Measurements from ENCODE around the gene DCLRE1B. TPM values are rescaled to one million over a fixed set of nuclear protein-coding genes. Genes with fewer than 3 reads are reported as not detected.
A peak's percentile ranks its signal among the peaks of the same experiment; 100 is the strongest.

Gene DCLRE1B
- total RNA-seq, 1 donor from 2014 or later = 11.8 TPM

DNA sequence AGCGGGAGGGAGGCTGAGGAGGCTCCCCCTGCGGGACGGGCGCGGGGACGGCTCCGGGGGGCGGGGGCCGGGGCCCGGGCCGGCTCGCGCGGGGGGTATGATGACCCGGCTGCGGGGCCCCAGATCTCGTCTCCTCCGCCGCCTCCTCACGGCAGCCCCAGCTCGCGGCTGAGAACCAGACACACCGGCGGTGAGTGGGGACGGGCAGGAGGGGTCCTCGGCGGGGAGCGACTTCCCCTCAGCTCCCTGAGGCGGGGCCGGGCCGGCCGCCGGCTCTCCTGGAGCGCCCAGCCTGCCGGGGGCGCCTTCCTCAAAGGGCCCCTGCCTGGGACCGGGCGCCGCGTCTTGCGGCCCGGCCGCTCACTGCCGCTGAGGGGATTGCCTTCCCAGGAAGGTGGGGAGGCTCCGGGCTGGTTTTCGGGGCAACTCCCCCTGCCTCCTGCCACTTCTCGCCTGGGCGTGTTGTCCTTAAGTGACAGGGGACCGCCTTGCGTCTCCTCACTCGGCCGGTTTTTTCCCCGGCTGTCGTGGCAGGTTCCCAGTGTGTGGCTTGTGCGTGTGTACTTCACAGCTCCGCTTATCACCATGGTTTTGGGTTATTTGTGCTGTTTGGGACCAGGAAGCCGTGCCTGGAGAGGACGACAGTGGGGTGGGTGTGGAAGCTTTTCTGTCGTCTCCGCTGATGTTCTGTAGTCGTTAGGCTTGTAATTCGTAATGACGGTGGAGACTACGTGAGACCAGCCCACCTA is 24.8 kb downstream of the DCLRE1B start:
- peak; percentile 55 for DNase-seq (ENCODE audit: low spot score)
- Mint-ChIP-seq H3K27ac (ENCODE audit: unreplicated experiment) (peak overlapping the region; percentile 98), H3K4me1 (ENCODE audit: unreplicated experiment) (peaks cover 38% of the 10 kb centered on the region), H3K4me3 (ENCODE audit: unreplicated experiment) (peak overlapping the region; percentile 98), H3K9me3 (ENCODE audit: unreplicated experiment) (no peaks in the 10 kb centered on the region), H3K36me3 (ENCODE audit: low read depth, unreplicated experiment) (no peaks in the 10 kb centered on the region), H3K27me3 (ENCODE audit: unreplicated experiment) (peaks cover 16% of the 10 kb centered on the region)
- no peak for TF ChIP-seq CTCF (IDR thresholded peaks at IDR 0.05; ENCODE audit: unreplicated experiment)

- H3K36me3 Mint-ChIP-seq (ENCODE audit: low read depth, unreplicated experiment) = no peaks in the 10 kb centered on the region
- H3K9me3 Mint-ChIP-seq (ENCODE audit: unreplicated experiment) = no peaks in the 10 kb centered on the region
- no peak for TF ChIP-seq CTCF (IDR thresholded peaks at IDR 0.05; ENCODE audit: unreplicated experiment)
- peak overlapping the region; percentile 98 for H3K4me3 Mint-ChIP-seq (ENCODE audit: unreplicated experiment)
- H3K4me1 Mint-ChIP-seq (ENCODE audit: unreplicated experiment) = peaks cover 38% of the 10 kb centered on the region
- peak; percentile 44 for DNase-seq (ENCODE audit: low spot score)
- peak overlapping the region; percentile 98 for H3K27ac Mint-ChIP-seq (ENCODE audit: unreplicated experiment)
- peaks cover 16% of the 10 kb centered on the region for H3K27me3 Mint-ChIP-seq (ENCODE audit: unreplicated experiment)
These were observed 25.5 kb downstream of the DCLRE1B start for GRCh38 chr1:113930499-113931161.

DNA sequence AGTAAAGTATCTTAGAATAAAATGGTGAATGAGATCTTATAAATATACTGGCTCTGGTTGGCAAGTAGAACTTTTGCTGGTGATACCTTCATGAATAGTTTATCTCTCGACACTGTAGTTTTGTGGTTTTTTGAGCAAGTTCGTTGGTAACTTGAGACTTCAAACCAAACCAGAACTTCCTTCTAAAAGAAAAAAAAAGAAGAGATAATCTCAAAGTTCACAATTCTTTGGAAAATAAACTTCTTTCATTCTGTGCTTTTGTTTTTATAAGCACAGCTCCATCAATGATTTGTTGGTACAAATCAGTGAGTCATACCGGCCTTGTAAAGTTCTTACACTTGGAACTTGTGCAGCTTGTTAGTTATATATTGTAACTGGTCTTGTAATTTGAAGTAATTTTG is 26.3 kb downstream of the DCLRE1B start:
- peaks cover 38% of the 10 kb centered on the region for H3K4me1 Mint-ChIP-seq (ENCODE audit: unreplicated experiment)
- H3K36me3 Mint-ChIP-seq (ENCODE audit: low read depth, unreplicated experiment) = no peaks in the 10 kb centered on the region
- H3K9me3 Mint-ChIP-seq (ENCODE audit: unreplicated experiment) = no peaks in the 10 kb centered on the region
- DNase-seq (ENCODE audit: low spot score) = no peak
- H3K4me3 Mint-ChIP-seq (ENCODE audit: unreplicated experiment) = peak overlapping the region; percentile 98
- H3K27me3 Mint-ChIP-seq (ENCODE audit: unreplicated experiment) = peaks cover 16% of the 10 kb centered on the region
- H3K27ac Mint-ChIP-seq (ENCODE audit: unreplicated experiment) = peak overlapping the region; percentile 98
- TF ChIP-seq CTCF (IDR thresholded peaks at IDR 0.05; ENCODE audit: unreplicated experiment) = no peak

DNA sequence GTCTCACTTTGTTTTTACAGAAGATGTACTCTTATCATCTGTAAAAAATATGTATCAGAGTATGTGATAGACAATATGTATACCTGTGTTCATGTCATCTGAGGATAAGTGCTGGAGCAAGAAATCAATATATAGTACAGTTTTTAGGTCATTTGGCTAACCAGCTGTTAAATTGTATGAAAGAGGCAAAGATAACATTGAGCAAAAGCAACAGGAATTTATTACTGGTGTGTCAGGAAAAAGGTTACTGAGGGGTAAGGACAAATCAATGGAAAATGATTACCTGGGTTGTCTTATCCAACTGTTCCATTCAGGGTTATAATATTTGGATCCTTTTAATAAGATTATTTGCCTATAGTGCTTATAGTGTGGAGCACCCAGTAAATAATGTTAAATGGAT is 28.9 kb downstream of the DCLRE1B start:
- peaks cover 13% of the 10 kb centered on the region for H3K27me3 Mint-ChIP-seq (ENCODE audit: unreplicated experiment)
- H3K4me1 Mint-ChIP-seq (ENCODE audit: unreplicated experiment) = peaks cover 42% of the 10 kb centered on the region
- no peak for TF ChIP-seq CTCF (IDR thresholded peaks at IDR 0.05; ENCODE audit: unreplicated experiment)
- no peak for DNase-seq (ENCODE audit: low spot score)
- H3K4me3 Mint-ChIP-seq (ENCODE audit: unreplicated experiment) = no peak overlapping the region
- no peak overlapping the region for H3K27ac Mint-ChIP-seq (ENCODE audit: unreplicated experiment)
- H3K36me3 Mint-ChIP-seq (ENCODE audit: low read depth, unreplicated experiment) = no peaks in the 10 kb centered on the region
- no peaks in the 10 kb centered on the region for H3K9me3 Mint-ChIP-seq (ENCODE audit: unreplicated experiment)

DNA sequence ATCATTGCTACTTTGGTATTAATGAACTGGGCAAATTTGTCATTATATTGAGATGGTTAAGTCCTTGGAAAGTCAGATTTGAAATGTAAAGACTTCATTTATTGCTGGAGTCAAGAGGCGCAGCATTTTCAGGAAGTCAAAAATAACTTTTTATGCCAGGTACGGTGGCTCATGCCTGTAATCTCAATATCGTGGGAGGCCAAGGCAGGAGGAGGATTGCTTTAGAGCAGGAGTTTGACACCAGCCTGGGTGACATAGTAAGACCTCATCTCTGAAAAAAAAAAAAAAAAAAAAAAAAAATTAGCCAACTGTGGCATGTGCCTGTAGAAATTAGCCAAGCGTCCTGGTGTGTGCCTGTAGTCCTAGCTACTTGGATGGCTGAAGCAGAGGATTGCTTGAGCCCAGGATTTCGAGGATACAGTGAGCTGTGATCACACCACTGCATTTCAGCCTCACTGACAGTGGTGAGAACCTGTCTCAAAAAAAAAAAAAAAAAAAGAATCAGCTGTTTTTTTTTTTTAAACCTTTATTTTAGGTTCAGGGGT is 29.5 kb downstream of the DCLRE1B start:
- H3K9me3 Mint-ChIP-seq (ENCODE audit: unreplicated experiment) = no peaks in the 10 kb centered on the region
- DNase-seq (ENCODE audit: low spot score) = no peak
- peaks cover 42% of the 10 kb centered on the region for H3K4me1 Mint-ChIP-seq (ENCODE audit: unreplicated experiment)
- H3K36me3 Mint-ChIP-seq (ENCODE audit: low read depth, unreplicated experiment) = no peaks in the 10 kb centered on the region
- H3K4me3 Mint-ChIP-seq (ENCODE audit: unreplicated experiment) = no peak overlapping the region
- peaks cover 10% of the 10 kb centered on the region for H3K27me3 Mint-ChIP-seq (ENCODE audit: unreplicated experiment)
- no peak overlapping the region for H3K27ac Mint-ChIP-seq (ENCODE audit: unreplicated experiment)
- TF ChIP-seq CTCF (IDR thresholded peaks at IDR 0.05; ENCODE audit: unreplicated experiment) = no peak
